Right renal cortex interstitium (tissue), 3 donors: Measurements from ENCODE around the gene RNU5B-1. TPM values are rescaled to one million over a fixed set of nuclear protein-coding genes. Genes with fewer than 3 reads are reported as not detected.

Experiments used
- DNase-seq, 3 donors: peaks; one replicate each; pipeline ENCODE4 v3.0.0-alpha.2; 2013; ENCODE audit warnings: low read depth in 3 of 3, low spot score in 2 of 3
- polyA plus RNA-seq, 3 donors: library from polyadenylated mRNA; unstranded; fragments of 120-200 nt; gene quantifications; one replicate each; pipeline ENCODE4 v1.2.1, GENCODE V29; 2013; ENCODE audit not compliant: insufficient read length in 3 of 3

The RNU5B-1 gene
- polyA plus RNA-seq, 3 donors = not detected

- DNase-seq = no peak
Measured at GRCh38 chr15:65327651-65328393, 23.3 kb downstream of the RNU5B-1 start.

- no peak for DNase-seq
Measured at GRCh38 chr15:65328506-65329287, 24.2 kb downstream of the RNU5B-1 start.

DNA sequence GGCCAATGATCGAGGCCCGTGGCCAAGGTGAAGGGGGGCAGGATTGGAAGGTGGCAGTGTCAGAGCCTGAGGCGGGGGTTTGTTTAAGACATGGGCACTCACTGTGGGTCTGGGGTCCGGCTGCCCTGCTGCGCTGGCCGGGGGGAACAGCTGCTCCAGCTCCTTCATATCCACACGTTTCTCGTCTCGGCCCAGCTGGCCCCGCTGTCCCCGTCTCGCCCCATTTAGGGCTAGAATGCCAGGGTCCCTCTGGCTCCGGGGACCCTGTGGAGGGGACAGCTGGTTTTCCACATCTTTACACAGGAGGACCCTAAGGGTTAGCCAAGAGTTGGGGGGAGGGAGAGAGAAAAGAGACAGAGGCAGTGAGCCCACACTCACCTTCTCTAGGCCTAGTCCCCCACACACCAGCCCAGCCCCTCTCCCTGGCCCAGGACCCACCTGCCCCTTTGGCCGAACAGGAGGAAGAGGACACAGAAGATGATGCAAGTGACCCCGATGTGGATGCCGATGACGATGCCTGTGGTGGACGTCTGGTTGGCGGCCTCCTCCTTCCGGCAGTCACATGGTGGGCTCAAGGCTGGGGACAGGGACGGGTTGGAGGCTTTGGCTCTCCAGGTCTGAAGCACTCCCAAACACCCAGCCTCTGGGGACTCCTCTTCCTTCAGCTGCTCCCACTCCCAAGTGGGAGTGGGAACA, 25.0 kb downstream of the RNU5B-1 start:
- no peak for DNase-seq

- DNase-seq = no peak
Measured at GRCh38 chr15:65329984-65330735, 25.7 kb downstream of the RNU5B-1 start.

- DNase-seq = no peak
Measured at GRCh38 chr15:65330934-65331645, 26.6 kb downstream of the RNU5B-1 start.

GRCh38 chr15:65331811-65332210, 27.3 kb downstream of the RNU5B-1 start:
- DNase-seq = no peak

GRCh38 chr15:65332391-65333147, 28.1 kb downstream of the RNU5B-1 start:
- DNase-seq = peak in 1 of 3 donors; percentile 32

GRCh38 chr15:65333148-65333820, 28.8 kb downstream of the RNU5B-1 start:
- DNase-seq = no peak

- no peak for DNase-seq
Measured at GRCh38 chr15:65333856-65334255, 29.4 kb downstream of the RNU5B-1 start.

GRCh38 chr15:65334586-65335231, 30.2 kb downstream of the RNU5B-1 start:
- DNase-seq = no peak

- DNase-seq = no peak
Measured at GRCh38 chr15:65335278-65336055, 31.0 kb downstream of the RNU5B-1 start.

DNA sequence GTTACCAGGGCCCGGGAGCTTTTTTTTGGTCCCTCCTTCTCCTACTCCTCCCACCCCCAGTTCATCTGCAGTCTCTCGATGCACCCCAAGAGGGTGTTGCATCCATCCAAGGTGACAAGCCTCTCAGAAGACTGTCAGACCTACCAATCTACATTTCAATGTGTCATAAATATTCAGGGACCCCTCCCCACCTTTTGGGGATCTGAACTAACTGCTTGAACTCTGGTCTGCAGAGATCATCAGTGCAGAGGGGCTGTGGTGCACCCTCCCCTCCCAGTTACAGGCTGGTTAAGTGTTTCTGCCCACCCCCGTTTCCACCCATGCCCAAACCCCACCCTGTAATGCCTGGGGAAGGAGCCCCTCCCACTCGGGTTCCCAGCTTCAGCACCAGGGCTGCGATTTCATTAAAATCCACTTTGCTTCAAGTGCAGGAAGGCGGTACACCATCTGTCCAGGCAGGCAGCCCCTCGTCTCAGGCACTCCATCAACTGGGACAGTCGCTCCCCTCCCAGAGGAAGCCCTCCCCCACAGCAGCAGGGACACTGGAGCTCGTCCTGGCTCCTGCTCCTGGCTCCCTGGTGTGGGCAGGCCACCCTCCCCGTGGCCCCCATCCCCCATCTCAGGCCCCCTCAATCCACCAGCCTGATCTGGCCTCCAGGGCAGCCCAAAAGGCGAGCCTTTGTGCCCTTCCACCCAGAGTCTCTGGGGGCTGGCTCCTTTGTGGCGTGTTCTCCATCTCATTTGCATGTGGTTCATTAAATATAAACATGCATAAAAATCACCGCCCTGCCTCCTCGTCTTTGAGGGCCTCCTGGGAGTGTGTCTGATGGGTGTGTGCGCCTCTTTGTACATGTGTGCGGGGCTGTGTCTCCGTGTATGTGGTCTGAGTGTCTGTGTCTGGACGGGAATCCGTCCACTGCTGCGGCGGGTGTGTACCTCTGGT, 32.3 kb downstream of the RNU5B-1 start:
- no peak for DNase-seq

GRCh38 chr15:65337436-65338070, 33.1 kb downstream of the RNU5B-1 start:
- no peak for DNase-seq

- no peak for DNase-seq
Measured at GRCh38 chr15:65338366-65338765, 33.9 kb downstream of the RNU5B-1 start.

GRCh38 chr15:65338823-65339222, 34.3 kb downstream of the RNU5B-1 start:
- DNase-seq = no peak

- no peak for DNase-seq
Measured at GRCh38 chr15:65339416-65339815, 34.9 kb downstream of the RNU5B-1 start.
